ENCODE results near the gene HOXA6. TPM values are rescaled to one million over a fixed set of nuclear protein-coding genes. Genes with fewer than 3 reads are reported as not detected.

Gene HOXA6
- total RNA-seq, 1 donor from 2014 or later = 15.3 TPM

DNA sequence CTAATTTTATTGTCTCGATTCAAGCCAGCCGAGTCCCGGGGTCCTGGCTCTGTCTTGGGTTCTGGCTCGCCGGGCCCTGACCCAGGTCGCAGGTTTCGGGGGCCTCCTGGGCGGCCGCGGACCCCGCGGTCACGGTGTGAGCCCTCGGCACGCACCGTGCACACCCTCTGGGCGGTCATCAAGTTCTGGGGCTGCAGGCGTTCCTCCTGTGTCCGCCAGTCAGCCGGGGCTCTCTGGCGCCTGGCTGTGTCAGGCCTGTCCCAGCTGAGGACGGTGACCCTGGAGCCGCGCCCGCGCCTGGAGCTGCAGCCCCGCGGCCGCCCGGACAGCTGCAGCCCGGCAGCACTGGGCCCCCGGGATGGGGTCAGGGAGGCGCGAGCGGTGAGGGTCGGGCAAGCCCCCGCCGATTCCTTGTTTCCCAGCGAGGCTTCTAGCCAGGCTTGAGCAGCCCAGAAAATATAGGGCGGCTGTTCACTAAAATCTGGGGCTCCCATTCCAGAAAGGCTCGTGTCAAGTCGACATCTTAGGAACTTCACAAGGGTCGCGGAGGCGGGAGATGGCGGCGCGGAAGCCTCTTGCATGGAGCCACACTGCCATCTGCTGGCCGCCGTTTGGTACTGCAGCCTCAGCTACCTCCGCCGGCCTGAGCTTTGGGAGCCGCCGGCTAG is 13.1 kb upstream of the HOXA6 start:
- H3K4me1 ChIP-seq = no peaks in the 10 kb centered on the region
- H3K4me3 ChIP-seq = peak overlapping the region; percentile 47 to 72
- H3K36me3 ChIP-seq = no peaks in the 10 kb centered on the region
- intact Hi-C loops (cut with DNase I) = loop anchor here (1.0 to 10.0 kb wide), 3 partner anchors 474 to 1266 kb away; no protein-coding TSS in a partner anchor
- H3K27ac ChIP-seq = peak overlapping the region in 1 of 2 donors; percentile 51
- peak in 1 of 2 donors; percentile 93 for DNase-seq (ENCODE audit: low spot score in 2 of 2)
- no peaks in the 10 kb centered on the region for H3K9me3 ChIP-seq
- TF ChIP-seq, protein P1, sequence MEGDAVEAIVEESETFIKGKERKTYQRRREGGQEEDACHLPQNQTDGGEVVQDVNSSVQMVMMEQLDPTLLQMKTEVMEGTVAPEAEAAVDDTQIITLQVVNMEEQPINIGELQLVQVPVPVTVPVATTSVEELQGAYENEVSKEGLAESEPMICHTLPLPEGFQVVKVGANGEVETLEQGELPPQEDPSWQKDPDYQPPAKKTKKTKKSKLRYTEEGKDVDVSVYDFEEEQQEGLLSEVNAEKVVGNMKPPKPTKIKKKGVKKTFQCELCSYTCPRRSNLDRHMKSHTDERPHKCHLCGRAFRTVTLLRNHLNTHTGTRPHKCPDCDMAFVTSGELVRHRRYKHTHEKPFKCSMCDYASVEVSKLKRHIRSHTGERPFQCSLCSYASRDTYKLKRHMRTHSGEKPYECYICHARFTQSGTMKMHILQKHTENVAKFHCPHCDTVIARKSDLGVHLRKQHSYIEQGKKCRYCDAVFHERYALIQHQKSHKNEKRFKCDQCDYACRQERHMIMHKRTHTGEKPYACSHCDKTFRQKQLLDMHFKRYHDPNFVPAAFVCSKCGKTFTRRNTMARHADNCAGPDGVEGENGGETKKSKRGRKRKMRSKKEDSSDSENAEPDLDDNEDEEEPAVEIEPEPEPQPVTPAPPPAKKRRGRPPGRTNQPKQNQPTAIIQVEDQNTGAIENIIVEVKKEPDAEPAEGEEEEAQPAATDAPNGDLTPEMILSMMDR (IDR thresholded peaks at IDR 0.05) = peak; percentile 97 to 100 (median 99)
- peaks cover 11% of the 10 kb centered on the region for H3K27me3 ChIP-seq

DNA sequence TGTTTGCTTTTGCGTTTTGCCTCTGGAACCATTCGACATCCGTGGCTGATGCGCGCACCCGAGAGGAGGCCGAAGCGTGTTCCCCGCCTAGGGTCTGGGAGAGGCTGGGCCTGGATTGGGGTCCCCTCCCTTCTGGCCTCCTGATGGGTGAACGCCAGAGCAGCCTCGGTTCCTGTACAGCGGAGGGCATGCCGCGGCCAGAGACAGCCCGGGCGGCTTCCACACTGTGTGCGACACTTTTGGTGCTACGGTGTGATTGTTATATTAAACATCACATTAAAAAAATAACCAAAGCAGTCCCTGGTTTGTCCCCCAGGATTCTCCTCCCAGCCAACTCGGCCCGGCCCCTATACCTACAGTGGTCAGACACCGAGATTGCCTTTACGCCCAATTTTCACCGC is 12.6 kb upstream of the HOXA6 start:
- intact Hi-C loops (cut with DNase I) = loop anchor here (2.0 to 10.0 kb wide), 2 partner anchors 473 to 1265 kb away; no protein-coding TSS in a partner anchor
- peak overlapping the region; percentile 47 to 72 for H3K4me3 ChIP-seq
- H3K36me3 ChIP-seq = no peaks in the 10 kb centered on the region
- TF ChIP-seq, protein P1 (IDR thresholded peaks at IDR 0.05) = no peak
- H3K4me1 ChIP-seq = peaks cover 3 to 4% of the 10 kb centered on the region in 2 donors
- peaks cover 9% of the 10 kb centered on the region for H3K27me3 ChIP-seq
- DNase-seq (ENCODE audit: low spot score in 2 of 2) = peak in 1 of 2 donors; percentile 63
- no peak overlapping the region for H3K27ac ChIP-seq
- H3K9me3 ChIP-seq = no peaks in the 10 kb centered on the region

DNA sequence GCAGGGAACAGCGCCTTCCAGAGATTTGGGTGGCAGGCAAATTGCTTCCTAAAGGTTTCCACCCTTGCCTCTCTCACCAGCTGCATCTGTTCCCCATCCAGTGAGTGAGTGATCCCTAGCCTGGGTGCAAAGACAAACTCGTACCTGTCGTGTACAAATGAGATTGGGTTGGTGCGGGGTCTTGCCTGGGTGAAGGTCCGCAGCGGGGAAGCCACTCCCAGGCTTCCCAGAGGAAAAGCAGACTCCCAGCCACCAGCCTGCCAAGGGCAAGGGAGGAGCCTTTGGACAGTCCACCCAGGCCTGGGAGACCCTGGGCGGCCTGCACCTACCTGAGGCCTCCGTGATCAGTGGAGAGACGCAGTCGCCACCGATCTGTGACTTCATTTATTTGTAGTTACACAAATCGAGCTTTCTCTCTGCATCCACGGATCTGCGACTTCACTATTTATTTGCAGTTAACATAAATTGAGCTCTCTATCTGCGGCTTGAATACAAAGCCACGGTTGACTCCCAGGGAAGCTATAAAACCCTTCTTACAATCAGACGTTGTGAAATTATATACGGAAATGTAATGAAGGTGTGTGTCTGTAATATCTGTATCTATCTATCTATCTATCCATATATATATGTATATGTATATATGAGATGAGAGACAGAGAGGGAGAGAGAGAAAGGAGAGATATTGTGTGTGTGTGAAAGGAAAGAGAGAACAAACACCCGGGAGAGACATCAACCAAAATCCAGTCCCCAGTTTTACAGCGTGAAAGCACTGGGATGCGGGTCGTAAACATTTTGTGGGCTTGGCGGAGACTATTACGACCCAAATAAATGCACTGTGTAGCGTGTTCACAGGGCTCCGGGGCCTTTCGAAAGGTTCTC is 11.9 kb upstream of the HOXA6 start:
- H3K4me1 ChIP-seq = peaks cover 3 to 5% of the 10 kb centered on the region in 2 donors
- peak in 1 of 2 donors; percentile 62 for DNase-seq (ENCODE audit: low spot score in 2 of 2)
- no peak overlapping the region for H3K4me3 ChIP-seq
- H3K36me3 ChIP-seq = no peaks in the 10 kb centered on the region
- no peaks in the 10 kb centered on the region for H3K9me3 ChIP-seq
- TF ChIP-seq, protein P1 (IDR thresholded peaks at IDR 0.05) = no peak
- intact Hi-C loops (cut with DNase I) = loop anchor here (2.0 to 10.0 kb wide), 3 partner anchors 473 to 1302 kb away; no protein-coding TSS in a partner anchor
- H3K27ac ChIP-seq = no peak overlapping the region
- H3K27me3 ChIP-seq = peaks cover 2% of the 10 kb centered on the region

DNA sequence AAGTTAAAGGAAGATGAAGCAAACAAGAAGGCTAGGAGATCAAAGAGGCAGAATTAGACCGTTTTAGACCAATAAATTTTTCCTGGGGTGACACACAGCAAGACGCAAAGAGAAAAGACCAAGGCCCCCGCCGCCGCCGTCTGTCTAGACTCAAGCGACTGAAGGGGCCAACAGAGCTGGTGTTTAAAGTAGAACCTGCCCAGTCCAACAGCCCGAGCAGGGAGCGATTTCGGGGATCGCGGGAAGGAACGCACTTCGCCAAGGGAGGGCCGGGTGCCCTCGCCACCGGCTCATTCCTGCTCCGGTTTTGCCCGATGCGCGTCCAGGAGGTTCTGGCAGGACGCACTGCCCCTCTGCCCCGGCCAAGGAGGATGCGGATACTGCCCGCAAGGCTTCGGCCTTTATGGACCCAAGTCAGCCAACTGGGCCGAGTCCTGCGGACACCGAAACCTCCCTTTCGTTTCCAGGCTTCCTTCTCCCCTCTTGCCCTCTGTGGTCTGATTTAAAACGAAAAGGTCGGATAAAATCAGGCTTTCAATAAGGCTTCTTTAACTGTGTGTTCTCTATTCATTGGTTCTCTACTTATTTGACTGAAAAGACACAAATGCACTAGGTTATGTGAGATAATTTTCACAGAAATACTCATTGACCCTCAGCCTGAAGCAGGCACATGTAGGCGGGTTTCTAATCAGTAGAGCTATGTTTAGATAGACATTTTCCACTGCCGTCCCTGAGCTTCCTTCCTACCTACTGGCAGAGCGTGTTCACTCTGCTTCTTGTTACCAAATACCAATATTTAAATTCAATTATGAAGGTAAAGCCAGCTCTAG is 11.1 kb upstream of the HOXA6 start:
- Histone ChIP-seq H3K4me3 (no peak overlapping the region), H3K4me1 (peaks cover 3 to 5% of the 10 kb centered on the region in 2 donors), H3K27ac (no peak overlapping the region), H3K27me3 (no peaks in the 10 kb centered on the region), H3K9me3 (no peaks in the 10 kb centered on the region), H3K36me3 (no peaks in the 10 kb centered on the region)
- TF ChIP-seq, protein P1 (IDR thresholded peaks at IDR 0.05) = no peak
- intact Hi-C loops (cut with DNase I) = loop anchor here (5.0 kb wide), 1 partner anchor 1301 kb away; no protein-coding TSS in a partner anchor
- peak in 1 of 2 donors; percentile 58 for DNase-seq (ENCODE audit: low spot score in 2 of 2)

All from ascending aorta (tissue), 2 donors.